Tibial nerve (tissue), 3 donors: Measurements from ENCODE around the gene C1QC.

Experiments used
- POLR2A ChIP-seq, 2 donors: fragments of 450-650 bp; IDR thresholded peaks; one replicate each; pipeline ENCODE4 v1.6.1; 2017; ENCODE audit warnings: antibody characterized with exemption in 2 of 2, mild to moderate bottlenecking in 2 of 2, moderate library complexity in 2 of 2
- TF ChIP-seq, protein P1 (sequence below), 5 experiments: fragments of 200-600 bp in 3 of 5; fragments of 450-650 bp in 2 of 5; sonication (generic) in 3 of 5; IDR thresholded peaks; one replicate each; pipeline ENCODE4 v1.5.1; 2016 to 2019; ENCODE audit warnings: antibody characterized with exemption in 5 of 5, mild to moderate bottlenecking in 3 of 5, moderate library complexity in 2 of 5

DNA sequence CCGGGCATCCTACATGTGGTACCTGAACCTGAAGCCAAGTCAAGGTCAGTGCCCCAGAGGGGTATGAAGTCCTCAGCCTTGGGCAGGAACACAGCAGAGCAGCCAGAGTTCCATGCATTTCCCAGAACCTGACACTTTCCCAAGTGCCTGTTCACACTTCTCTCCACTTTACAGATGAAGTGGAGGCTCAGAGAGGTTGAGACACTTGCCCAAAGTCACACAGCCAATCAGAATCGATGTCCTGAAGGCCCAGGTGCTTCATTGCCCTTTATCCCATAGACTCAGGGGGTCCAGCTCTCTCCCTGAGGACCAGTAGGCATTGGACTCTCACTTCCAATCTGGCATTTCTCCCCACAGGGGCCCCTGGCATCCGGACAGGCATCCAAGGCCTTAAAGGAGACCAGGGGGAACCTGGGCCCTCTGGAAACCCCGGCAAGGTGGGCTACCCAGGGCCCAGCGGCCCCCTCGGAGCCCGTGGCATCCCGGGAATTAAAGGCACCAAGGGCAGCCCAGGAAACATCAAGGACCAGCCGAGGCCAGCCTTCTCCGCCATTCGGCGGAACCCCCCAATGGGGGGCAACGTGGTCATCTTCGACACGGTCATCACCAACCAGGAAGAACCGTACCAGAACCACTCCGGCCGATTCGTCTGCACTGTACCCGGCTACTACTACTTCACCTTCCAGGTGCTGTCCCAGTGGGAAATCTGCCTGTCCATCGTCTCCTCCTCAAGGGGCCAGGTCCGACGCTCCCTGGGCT is 4.8 kb upstream of the C1QC start:
- TF ChIP-seq, protein P1, sequence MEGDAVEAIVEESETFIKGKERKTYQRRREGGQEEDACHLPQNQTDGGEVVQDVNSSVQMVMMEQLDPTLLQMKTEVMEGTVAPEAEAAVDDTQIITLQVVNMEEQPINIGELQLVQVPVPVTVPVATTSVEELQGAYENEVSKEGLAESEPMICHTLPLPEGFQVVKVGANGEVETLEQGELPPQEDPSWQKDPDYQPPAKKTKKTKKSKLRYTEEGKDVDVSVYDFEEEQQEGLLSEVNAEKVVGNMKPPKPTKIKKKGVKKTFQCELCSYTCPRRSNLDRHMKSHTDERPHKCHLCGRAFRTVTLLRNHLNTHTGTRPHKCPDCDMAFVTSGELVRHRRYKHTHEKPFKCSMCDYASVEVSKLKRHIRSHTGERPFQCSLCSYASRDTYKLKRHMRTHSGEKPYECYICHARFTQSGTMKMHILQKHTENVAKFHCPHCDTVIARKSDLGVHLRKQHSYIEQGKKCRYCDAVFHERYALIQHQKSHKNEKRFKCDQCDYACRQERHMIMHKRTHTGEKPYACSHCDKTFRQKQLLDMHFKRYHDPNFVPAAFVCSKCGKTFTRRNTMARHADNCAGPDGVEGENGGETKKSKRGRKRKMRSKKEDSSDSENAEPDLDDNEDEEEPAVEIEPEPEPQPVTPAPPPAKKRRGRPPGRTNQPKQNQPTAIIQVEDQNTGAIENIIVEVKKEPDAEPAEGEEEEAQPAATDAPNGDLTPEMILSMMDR (IDR thresholded peaks at IDR 0.05), result no peak
- no peak for TF ChIP-seq POLR2A (IDR thresholded peaks at IDR 0.05)
